HEK293T (cell line): ENCODE data around the gene CCNL2.
A peak's percentile ranks its signal among the peaks of the same experiment; 100 is the strongest.

ENCODE experiments used
- CTCF ChIA-PET: fragments of 350-600 bp; formaldehyde crosslinking; extraction: SDS; loops from one replicate; lab custom pipeline; 2021; ENCODE audit warnings: antibody characterized with exemption, inconsistent platforms; lab: Yijun Ruan, JAX
- POLR2A ChIA-PET: fragments of 350-600 bp; formaldehyde crosslinking; extraction: SDS; loops from one replicate; lab custom pipeline; 2020; ENCODE audit warnings: antibody characterized with exemption, inconsistent platforms; lab: Yijun Ruan, JAX
- DNase-seq: peaks from one replicate; pipeline ENCODE4 v3.0.0; 2012; ENCODE audit warnings: mixed read lengths; ENCODE audit errors: extremely low spot score
- ARNT ChIP-seq: fragments of 450-650 bp; IDR thresholded peaks from 2 replicates; pipeline ENCODE4 v1.6.1; 2017; ENCODE audit warnings: mild to moderate bottlenecking
- BHLHE40 ChIP-seq: fragments of 450-650 bp; IDR thresholded peaks from 2 replicates; pipeline ENCODE4 v1.6.1; 2016; ENCODE audit warnings: mild to moderate bottlenecking, moderate library complexity, borderline replicate concordance
- CTBP1 ChIP-seq: fragments of 450-650 bp; IDR thresholded peaks from 2 replicates; pipeline ENCODE4 v1.6.1; 2016; ENCODE audit warnings: borderline replicate concordance
- ELF4 ChIP-seq: fragments of 450-650 bp; IDR thresholded peaks from 2 replicates; pipeline ENCODE4 v1.6.1; 2017; ENCODE audit warnings: antibody characterized with exemption
- FOXA1 ChIP-seq: fragments of 450-650 bp; IDR thresholded peaks from 2 replicates; pipeline ENCODE4 v1.6.1; 2016; ENCODE audit warnings: mild to moderate bottlenecking
- FOXK2 ChIP-seq: fragments of 450-650 bp; IDR thresholded peaks from 2 replicates; pipeline ENCODE4 v1.6.1; 2016; ENCODE audit warnings: mild to moderate bottlenecking
- FOXM1 ChIP-seq: fragments of 450-650 bp; IDR thresholded peaks from 2 replicates; pipeline ENCODE4 v1.6.1; 2017; ENCODE audit warnings: mild to moderate bottlenecking, borderline replicate concordance
- HDGF ChIP-seq: fragments of 450-650 bp; IDR thresholded peaks from 2 replicates; pipeline ENCODE4 v1.6.1; 2017; ENCODE audit warnings: antibody characterized with exemption, borderline replicate concordance
- L3MBTL2 ChIP-seq: fragments of 450-650 bp; conservative IDR thresholded peaks from 2 replicates; pipeline ENCODE4 v1.6.1; 2016; ENCODE audit warnings: mild to moderate bottlenecking
- LEF1 ChIP-seq: fragments of 450-650 bp; IDR thresholded peaks from 2 replicates; pipeline ENCODE4 v1.6.1; 2017; ENCODE audit warnings: mild to moderate bottlenecking, borderline replicate concordance
- NFRKB ChIP-seq: fragments of 450-650 bp; IDR thresholded peaks from 2 replicates; pipeline ENCODE4 v1.6.1; 2016; ENCODE audit warnings: mild to moderate bottlenecking, moderate library complexity
- PKNOX1 ChIP-seq: fragments of 450-650 bp; IDR thresholded peaks from 2 replicates; pipeline ENCODE4 v1.6.1; 2016
- SP1 ChIP-seq: fragments of 450-650 bp; IDR thresholded peaks from 2 replicates; pipeline ENCODE4 v1.6.1; 2017
- SUZ12 ChIP-seq: fragments of 450-650 bp; IDR thresholded peaks from 2 replicates; pipeline ENCODE4 v1.6.1; 2016; ENCODE audit warnings: mild to moderate bottlenecking
- TARDBP ChIP-seq: fragments of 450-650 bp; IDR thresholded peaks from 2 replicates; pipeline ENCODE4 v1.6.1; 2016
- ZNF384 ChIP-seq: fragments of 450-650 bp; IDR thresholded peaks from 2 replicates; pipeline ENCODE4 v1.6.1; 2016

CCNL2 gene

GRCh38 chr1:1365875-1366698 is 33.0 kb downstream of the CCNL2 start:
- ChIA-PET CTCF (no interaction called here), POLR2A (interaction anchor here (0.8 kb wide), 1 partner anchor 8 kb away, joined by 3 read pairs; no protein-coding TSS in a partner anchor)
- no peak for DNase-seq
- TF ChIP-seq L3MBTL2, result no peak
- no peak for TF ChIP-seq ZNF384
- no peak for TF ChIP-seq LEF1
- TF ChIP-seq FOXM1, result no peak
- TF ChIP-seq PKNOX1, result no peak
- peak; percentile 47; the same call in 1 of the 2 replicates for TF ChIP-seq TARDBP
- TF ChIP-seq NFRKB, result no peak

- no peak for DNase-seq
- POLR2A ChIA-PET, result no interaction called here
- TF ChIP-seq FOXA1 (no peak), HDGF (no peak), SUZ12 (no peak), SP1 (no peak), ZNF384 (no peak), ARNT (no peak), L3MBTL2 (no peak), FOXM1 (no peak), ELF4 (no peak), NFRKB (no peak), TARDBP (no peak), FOXK2 (no peak), BHLHE40 (no peak), LEF1 (no peak)
- CTCF ChIA-PET, result interaction anchor here (0.6 kb wide), 1 partner anchor 262 kb away, joined by 3 read pairs; no protein-coding TSS in a partner anchor
Observed at GRCh38 chr1:1364266-1364665, 34.9 kb downstream of the CCNL2 start.

GRCh38 chr1:1361982-1362423 is 37.1 kb downstream of the CCNL2 start:
- ChIA-PET POLR2A (no interaction called here), CTCF (no interaction called here)
- no peak for DNase-seq
- TF ChIP-seq L3MBTL2 (no peak), ZNF384 (no peak), CTBP1 (no peak), BHLHE40 (no peak), PKNOX1 (no peak), ARNT (no peak)

- ChIA-PET CTCF (no interaction called here), POLR2A (no interaction called here)
- no peak for DNase-seq
- no peak for TF ChIP-seq HDGF
- TF ChIP-seq L3MBTL2, result no peak
- no peak for TF ChIP-seq TARDBP
- TF ChIP-seq SUZ12, result no peak
- TF ChIP-seq BHLHE40, result no peak
- no peak for TF ChIP-seq FOXA1
- no peak for TF ChIP-seq LEF1
- TF ChIP-seq SP1, result no peak
- no peak for TF ChIP-seq ELF4
Observed at GRCh38 chr1:1361233-1361981, 37.7 kb downstream of the CCNL2 start.

GRCh38 chr1:1360506-1361169 is 38.5 kb downstream of the CCNL2 start:
- no peak for TF ChIP-seq L3MBTL2
- TF ChIP-seq ZNF384, result no peak
- no peak for TF ChIP-seq HDGF
- no peak for TF ChIP-seq PKNOX1
- TF ChIP-seq NFRKB, result no peak
- TF ChIP-seq SUZ12, result no peak
- no peak for TF ChIP-seq FOXM1
- TF ChIP-seq TARDBP, result no peak
- no peak for TF ChIP-seq ARNT
- TF ChIP-seq ELF4, result no peak
- TF ChIP-seq LEF1, result no peak
- no peak for TF ChIP-seq SP1
- no peak for TF ChIP-seq CTBP1
- TF ChIP-seq BHLHE40, result no peak
- no peak for TF ChIP-seq FOXK2
- TF ChIP-seq FOXA1, result no peak
- no peak for DNase-seq
- CTCF ChIA-PET, result no interaction called here
- POLR2A ChIA-PET, result no interaction called here
